HCT116 (cell line): ENCODE data around the gene TGFBR3.

Source experiments
- EZH2 ChIP-seq: fragments of 200-600 bp; sonication (generic); IDR thresholded peaks from 2 replicates; pipeline ENCODE4 v1.6.1; 2017; ENCODE audit warnings: antibody characterized with exemption, mixed run types
- EZH2phosphoT487 ChIP-seq: fragments of 200-600 bp; IDR thresholded peaks from 2 replicates; pipeline ENCODE4 v1.6.1; 2018; ENCODE audit warnings: antibody characterized with exemption, borderline replicate concordance
- FOSL1 ChIP-seq: IDR thresholded peaks from 2 replicates; pipeline ENCODE4 v1.6.1; 2012; ENCODE audit warnings: low read depth
- JUND ChIP-seq: IDR thresholded peaks from 2 replicates; pipeline ENCODE4 v1.6.1; 2012
- POLR2A ChIP-seq: IDR thresholded peaks from 2 replicates; pipeline ENCODE4 v1.7.0; 2011; ENCODE audit warnings: borderline replicate concordance; ENCODE audit not compliant: insufficient read depth, insufficient read length; ENCODE audit errors: extremely low read depth
- REST ChIP-seq: IDR thresholded peaks from 2 replicates; pipeline ENCODE4 v1.6.1; 2012; ENCODE audit warnings: low read depth
- SIN3A ChIP-seq: IDR thresholded peaks from 2 replicates; pipeline ENCODE4 v1.6.1; 2012; ENCODE audit warnings: low read depth
- SP1 ChIP-seq: IDR thresholded peaks from 2 replicates; pipeline ENCODE4 v1.6.1; 2012; ENCODE audit warnings: low read depth
- YY1 ChIP-seq: IDR thresholded peaks from 2 replicates; pipeline ENCODE4 v1.6.1; 2011; ENCODE audit warnings: low read length, low read depth, moderate library complexity, mild to moderate bottlenecking; ENCODE audit not compliant: insufficient replicate concordance; ENCODE audit errors: extremely low read depth
- TF ChIP-seq, protein P1 (sequence below), 3 experiments: fragments of 200-600 bp in 1 of 3; sonication (generic) in 1 of 3; IDR thresholded peaks in 2 of 3; conservative IDR thresholded peaks in 1 of 3; 2 replicates each; pipeline ENCODE4 v1.5.1; 2012 to 2017; ENCODE audit warnings: low read depth in 2 of 3, low read length in 2 of 3, antibody characterized with exemption in 1 of 3, borderline replicate concordance in 1 of 3, control low read depth in 1 of 3, mild to moderate bottlenecking in 1 of 3, mixed read lengths in 1 of 3, mixed run types in 1 of 3, moderate library complexity in 1 of 3; ENCODE audit not compliant: insufficient read depth in 1 of 3

- TF ChIP-seq FOSL1 (no peak), SP1 (no peak), YY1 (no peak), REST (no peak), SIN3A (no peak), EZH2 (no peak), POLR2A (no peak), JUND (no peak), EZH2phosphoT487 (no peak)
- TF ChIP-seq, protein P1, sequence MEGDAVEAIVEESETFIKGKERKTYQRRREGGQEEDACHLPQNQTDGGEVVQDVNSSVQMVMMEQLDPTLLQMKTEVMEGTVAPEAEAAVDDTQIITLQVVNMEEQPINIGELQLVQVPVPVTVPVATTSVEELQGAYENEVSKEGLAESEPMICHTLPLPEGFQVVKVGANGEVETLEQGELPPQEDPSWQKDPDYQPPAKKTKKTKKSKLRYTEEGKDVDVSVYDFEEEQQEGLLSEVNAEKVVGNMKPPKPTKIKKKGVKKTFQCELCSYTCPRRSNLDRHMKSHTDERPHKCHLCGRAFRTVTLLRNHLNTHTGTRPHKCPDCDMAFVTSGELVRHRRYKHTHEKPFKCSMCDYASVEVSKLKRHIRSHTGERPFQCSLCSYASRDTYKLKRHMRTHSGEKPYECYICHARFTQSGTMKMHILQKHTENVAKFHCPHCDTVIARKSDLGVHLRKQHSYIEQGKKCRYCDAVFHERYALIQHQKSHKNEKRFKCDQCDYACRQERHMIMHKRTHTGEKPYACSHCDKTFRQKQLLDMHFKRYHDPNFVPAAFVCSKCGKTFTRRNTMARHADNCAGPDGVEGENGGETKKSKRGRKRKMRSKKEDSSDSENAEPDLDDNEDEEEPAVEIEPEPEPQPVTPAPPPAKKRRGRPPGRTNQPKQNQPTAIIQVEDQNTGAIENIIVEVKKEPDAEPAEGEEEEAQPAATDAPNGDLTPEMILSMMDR (IDR thresholded peaks at IDR 0.05 in 2 of 3, conservative IDR thresholded peaks at IDR 0.05 in 1 of 3; ENCODE audit: borderline replicate concordance in 1 of 3, insufficient read depth in 1 of 3, low read depth in 2 of 3, low read length in 2 of 3): no peak
These were observed 39.9 kb upstream of the TGFBR3 start for GRCh38 chr1:91925644-91926435.
